Effector CD8-positive, alpha-beta T cell (primary cell): ENCODE data around the gene LMTK2.
"Not testable (repeated sequence)": the region's sequence is repeated elsewhere in the genome, so short reads cannot be mapped to it uniquely, and the experiment has no call there.

Experiments used
- DNase-seq: peaks from one replicate; lab custom pipeline; 2025; lab: John Stamatoyannopoulos, UW

LMTK2 gene

DNA sequence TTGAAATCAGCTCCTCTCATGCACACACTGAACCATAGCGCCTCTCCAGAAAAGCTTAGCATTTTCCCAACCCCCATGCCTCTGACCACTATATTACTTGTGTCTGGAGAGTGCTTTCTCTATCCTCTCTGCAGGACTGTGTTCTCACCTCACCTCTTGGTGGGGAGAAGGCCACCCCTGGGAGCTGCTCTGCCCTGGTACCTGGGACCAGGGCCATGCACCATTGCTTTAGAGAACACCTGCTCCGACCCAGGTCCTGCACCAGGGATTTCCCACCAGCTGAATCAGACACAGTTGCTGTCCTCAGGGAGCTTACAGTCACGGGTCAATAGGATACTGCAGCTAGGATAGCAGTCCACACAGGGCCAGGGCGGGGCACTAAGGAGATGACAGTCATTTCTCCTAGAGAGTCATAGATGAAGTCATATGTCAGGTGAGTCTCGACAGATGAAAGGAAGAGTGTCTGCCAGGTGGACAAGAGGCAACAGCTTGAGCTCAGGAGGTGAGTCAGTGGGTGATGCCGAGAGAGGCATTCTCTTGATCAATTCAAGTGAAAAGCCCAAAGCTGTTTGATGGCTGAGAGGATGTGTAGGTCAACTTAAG is 619 bp upstream of the LMTK2 start:
- no peak for DNase-seq

DNA sequence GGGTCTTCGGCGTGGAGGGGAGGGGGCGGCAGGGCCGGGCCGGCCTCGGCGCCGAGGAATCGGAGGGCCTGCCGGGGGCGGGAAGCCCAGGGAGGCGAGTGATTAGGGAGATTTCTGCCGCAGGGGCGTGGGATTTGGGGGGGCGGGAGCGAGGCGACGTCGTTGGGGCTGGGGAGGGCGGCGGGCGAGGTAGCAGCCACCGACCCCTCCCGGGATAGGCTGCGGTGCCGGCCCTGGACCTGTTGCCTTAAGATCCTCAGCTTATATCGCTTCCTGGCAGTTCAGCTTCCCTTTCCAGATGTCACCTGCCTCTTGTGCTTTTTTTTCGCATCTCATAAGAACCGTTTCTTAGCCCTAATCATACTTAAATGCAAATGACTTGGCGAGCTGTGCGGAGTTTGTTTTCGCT is 655 bp downstream of the LMTK2 start:
- peak; percentile 37 for DNase-seq

DNA sequence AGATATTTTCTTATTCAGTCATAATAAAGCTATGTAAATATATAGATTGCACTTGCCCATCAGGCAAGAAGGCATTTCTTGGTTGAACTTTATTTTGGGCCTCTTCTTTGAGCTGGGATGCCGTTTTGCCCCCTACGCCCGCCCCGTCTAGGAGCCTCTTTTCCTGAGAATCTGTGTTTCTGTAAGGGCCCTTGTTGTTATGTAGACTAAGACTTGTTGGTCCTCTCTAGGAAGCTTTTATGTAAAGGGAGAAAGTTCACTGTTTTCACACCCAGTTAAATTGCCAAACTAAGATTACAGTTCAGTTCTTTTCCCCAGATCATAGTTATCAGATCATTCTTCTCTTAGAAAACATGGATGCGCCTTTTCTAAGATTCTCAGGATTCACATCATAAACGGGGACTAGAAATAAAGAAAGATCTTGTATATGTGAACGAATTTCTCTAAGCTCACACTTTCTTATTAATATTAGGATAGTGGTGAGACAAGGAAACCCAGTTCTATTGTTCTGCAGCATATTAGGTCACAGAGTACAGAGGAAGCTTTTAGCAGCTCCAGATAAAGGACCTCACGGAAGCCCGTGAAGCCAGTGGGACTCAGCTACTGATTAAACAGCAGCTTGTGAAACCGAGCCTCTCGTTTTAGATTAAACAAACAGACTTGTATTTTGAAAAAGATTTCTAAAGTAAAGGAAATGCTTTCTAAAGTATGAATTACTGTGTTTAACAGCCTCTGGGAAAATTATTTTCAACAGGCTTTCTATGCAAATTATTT is 3.8 kb downstream of the LMTK2 start:
- no peak for DNase-seq

DNA sequence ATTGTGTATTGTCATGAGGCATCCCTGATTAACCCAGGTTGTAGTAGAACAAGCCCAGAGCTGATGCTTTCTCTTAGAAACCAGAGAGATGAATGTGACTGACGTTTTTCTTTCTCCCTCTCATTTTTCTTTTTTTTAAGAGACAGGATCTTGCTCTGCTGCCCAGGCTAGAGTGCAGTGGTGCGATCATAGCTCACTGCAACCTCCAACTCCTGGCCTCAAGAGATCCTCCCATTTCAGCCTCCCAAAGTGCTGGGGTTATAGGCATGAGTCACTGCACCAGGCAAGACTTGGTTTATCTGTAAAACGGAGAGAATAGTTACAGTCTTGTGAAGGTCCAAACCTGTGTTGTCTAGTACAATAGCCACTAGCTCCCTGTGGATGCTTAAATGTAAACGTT is 5.4 kb downstream of the LMTK2 start:
- DNase-seq, result no peak

DNA sequence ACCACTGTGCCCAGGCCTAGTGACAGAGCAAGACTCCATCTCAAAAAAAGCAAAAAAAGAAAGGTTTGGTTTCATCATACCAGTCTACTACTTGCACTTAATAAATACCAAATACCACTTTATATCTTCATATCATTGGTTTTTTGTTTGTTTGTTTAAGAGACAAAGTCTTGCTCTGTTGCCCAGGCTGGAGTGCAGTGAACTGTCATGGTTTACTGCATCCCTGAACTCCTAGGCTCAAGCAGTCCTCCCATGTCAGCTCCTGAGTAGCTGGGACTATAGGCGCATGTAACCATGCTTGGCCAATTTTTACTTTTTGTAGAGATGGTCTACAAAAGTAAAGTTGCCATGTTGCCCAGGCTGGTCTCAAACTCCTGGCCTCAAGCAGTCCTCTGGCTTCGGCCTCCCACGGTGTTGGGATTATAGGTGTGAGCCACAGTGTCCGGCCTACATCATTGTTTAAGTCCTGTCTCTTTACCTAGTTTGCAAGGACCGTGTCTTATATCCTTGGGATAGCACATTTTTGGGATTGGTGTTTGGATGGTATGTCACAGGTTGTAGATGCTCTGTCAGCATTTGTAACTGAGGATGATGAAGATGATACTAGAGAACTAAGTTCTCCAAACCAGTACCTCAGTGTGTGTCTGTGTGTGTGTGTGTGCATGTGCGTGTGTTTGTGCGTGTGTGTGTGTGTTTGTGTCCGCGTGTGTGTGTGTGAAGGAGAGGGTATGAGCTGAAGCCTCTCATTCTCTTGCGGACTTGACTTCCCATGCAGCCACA is 9.3 kb downstream of the LMTK2 start:
- DNase-seq, result no peak

DNA sequence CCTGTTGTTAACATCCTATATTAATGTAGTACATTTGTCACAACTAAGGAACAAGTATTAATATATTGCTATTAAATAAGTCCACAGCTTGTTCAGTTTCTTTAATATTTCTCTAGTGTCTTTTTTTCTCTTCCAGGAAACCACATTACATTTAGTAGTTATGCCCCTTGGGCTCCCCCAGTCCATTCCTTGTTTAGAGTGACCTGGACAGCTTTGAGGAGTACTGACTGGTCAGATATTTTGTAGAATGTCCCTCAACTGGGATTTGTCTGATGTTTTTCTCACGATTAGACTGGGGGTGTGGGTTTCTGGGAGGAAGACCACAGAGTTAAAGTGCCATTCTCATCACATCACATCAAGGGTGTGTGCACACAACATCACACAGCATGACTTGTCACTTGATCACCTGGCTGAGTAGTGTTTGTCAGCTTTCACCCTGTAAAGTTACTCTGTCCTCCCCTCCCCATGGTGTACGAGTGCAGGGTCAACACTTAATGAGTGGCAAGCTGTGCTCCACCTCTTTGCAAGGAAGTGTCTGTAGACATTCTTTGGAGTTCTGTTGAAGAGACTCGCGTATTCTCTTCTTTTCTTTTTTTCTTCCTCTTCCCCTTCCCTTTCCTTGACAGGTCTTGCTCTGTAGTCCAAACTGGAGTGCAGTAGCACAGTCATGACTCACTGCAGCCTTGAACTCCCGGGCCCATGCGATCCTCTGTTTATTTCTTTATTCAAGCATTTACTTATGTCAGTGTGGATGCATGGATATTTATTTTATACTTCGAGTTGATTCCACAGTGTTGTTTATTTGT is 10.2 kb downstream of the LMTK2 start:
- no peak for DNase-seq

DNA sequence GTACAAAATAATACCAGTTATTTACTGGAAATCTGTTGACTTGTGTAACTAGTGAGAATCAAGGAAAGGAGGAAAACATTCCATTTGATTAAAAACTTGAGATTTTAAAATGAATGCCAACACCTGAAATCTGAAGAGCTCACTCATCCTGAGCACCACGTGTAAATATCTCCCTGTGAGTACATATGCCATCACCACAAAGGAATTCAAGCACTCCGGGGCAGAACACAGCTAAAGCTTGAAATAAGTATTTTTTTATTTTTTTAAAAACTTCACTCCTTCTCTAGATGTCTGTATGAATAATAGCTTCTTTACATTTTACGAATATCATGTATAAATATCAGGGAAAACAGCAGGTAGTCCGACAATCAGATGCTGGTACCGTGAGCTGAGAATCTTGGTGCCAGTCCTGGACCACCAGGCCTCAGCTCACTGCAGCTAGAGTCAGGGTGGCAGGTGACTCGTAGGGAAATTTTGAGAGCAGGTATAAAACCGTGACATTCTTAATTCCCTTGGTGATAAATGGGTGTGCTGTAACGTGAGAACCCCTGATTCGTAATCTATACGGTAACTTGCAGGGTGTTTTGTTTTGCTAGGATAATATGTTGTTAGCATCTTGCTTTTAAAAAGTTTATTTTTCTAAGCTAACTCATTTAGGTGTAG is 12.7 kb downstream of the LMTK2 start:
- no peak for DNase-seq

DNA sequence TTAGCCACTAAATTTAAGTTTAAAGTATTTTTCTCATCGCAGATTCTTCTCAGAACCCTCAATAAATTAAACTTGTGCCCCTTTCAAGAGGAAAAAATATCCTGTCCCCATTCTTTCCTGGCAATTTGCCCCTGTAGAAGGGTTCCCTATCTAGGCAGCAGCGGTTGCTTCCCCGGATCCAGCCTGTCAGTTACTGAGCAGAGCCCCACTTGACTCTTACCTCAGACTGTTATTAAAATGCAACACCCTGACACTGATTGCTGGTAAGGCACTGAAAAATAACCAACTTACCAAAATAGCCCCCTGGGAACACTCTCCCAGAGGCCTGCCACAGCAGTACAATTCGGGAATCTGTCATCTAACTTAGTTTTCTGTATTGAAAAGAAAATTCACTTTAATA is 13.9 kb downstream of the LMTK2 start:
- DNase-seq, result no peak

DNA sequence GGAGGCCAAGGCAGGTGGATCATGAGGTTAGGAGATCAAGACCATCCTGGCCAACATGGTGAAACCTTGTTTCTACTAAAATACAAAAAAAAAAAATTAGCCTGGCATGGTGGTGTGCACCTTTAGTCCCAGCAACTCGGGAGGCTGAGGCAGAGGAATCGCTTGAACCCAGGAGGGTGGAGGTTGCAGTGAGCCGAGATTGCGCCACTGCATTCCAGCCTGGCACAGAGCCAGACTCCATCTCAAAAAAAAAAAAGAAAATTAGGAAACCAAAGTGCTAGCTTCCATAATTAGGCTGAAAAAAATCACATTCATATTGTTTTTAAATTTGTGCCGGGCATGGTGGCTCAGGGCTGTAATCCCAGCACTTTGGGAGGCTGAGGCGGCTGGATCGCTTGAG is 14.7 kb downstream of the LMTK2 start:
- not testable (repeated sequence) for DNase-seq

DNA sequence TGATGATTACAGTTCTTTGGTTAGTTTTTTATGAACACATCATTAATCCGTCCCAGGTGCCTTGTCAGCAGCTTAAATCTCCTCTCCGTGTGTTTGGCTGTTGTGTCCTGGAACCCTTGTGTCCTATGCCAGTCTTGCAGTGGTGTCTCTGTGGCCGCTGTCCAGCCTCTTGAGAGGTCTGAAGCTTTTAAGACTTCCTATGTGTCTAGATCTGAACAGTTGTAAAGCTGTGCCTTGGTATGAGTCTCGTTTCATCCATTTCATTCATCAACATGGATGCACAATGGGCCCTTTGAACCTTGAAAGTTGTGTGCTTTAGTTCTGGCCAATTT is 16.7 kb downstream of the LMTK2 start:
- no peak for DNase-seq

DNA sequence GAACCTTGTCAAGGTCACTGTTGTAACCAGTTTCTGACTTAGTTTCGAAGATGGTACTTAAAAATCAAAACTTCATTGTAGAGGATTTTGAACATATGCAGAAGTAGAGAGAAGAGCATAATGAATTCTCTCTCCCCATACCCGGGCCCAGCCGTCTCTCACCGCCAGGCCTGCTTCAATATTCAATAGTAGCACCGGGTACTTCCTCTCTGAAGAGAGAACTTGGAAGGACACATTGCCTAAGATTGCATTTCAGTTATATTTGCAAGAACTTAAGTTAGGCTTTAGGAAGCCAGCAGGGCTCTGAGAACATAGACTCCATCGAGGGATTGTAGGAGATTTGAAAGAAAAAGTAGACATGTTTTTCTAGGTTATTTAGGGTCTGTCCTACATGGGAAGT is 19.1 kb downstream of the LMTK2 start:
- DNase-seq, result no peak

DNA sequence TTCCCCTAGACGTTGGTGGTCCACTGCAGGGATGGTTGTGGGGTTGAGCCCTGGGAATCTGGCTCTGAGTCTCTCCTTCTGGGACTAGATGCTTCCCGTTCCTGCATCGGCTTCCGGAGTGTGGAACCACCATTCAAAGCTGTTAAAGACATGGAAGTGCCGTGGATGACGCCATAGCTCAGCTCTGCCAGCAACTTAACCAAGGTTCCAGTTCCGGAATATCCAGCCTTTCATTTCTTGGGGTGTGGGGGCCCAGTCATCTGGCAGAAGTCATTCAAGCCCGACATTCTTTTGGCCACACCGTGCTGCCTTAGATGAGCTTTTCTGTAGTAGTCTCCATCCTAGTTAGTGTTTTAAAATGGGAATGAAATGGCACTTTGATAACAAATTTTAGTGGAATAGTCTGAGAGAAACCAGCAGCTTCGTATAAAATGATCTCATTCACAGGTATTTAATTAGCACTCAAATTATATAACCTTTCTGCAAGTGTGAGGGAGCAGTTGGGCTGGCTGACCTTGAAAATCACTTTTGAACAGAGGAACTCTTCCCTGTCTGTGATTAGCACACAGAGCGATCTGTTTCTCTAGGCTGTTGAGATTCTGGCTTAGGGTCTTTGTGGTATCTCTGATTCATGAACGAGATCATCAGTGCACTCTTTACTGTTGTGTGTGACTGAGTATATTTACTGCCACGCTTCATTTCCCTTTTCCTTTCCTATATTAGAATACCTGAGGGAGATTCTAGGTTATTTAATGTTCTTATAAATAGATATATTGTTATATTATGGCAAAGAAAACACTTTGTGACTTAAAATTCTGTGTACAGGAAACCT is 19.9 kb downstream of the LMTK2 start:
- no peak for DNase-seq

DNA sequence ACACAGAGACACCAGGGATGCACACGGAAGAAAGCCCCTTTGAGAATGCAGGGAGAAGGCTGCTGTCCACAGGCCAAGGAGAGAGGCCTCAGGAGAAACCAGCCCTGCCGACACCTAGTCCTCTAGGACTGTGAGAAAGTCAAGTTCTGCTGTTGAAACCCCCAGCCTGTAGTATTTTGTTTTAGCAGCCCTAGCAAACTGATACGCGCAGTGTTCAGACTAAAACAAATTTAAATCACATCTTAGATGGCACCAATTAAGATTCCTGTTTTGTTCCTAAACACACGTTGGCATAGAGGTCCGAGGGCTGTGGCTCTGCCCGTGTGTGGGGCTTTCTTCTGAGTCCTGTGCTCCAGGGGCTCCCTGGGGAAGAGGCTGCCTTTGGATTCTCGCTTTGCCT is 21.7 kb downstream of the LMTK2 start:
- no peak for DNase-seq

DNA sequence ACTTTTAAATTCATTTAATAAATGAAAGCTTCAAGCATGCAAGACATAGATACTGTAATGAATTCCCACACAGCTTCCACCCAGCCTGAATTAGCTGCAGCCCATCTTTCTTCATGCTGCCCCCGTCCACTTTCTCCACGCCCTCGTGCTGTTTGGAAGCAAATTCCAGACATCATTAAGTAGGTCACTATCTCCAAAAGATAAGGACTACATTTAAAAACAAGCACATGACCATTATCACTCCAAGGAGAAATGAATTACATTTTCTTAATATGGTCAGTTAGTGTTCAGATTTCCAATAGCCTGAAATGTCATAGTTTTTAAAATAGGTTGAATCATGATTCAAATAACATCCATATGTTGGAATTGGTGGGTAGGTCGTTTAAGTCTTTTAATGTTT is 24.3 kb downstream of the LMTK2 start:
- no peak for DNase-seq

DNA sequence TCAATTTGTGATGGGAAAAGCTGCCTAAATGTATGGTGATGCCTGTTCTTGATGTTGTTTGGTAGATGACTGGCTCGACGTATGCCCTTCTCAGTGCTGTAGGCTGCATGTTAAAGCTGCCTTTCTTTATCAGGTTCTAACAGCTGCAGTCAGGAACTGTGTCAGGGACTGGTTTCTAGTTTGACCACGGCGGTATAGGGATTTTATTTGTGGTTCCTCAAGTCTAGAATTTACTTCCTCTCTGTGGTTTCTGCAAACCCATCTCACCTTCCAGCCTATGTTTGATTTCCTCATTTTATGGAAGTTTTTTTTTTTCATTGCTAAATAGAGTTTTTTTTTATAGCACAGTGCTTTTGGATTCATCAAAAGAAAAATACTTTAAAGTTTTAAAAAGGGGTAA is 26.5 kb downstream of the LMTK2 start:
- no peak for DNase-seq

DNA sequence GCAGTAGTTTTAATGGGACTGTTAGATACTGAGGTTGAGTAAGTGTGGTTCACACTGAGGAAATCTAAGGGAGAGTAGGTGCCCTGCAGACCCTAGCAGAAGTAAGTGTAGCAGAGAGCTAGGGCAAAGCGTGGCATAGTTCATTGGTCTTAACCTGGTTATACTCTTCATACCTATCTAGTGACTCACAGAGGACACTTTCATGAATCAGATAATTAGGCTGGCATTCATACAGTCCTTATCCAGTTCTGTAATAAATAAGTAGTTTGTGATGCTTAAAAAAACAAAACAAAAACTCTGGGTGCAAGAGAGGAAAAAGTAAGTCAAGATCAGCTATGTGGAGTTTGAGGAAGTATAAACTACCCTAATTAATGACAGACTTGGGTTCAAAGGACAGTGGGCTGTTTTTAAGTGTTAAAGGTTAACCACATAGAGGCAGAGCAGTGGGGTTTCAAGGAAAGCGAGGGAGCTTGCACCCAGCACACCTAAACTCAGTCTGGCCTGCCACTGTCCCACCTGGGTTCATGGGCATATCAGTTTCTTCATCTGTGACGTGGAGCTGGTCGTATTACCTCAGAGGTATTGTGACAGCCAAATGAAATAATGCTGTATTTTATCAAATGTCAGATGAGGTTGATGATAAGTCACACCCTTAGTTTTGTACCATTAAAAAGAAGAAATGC is 27.1 kb downstream of the LMTK2 start:
- DNase-seq, result no peak

DNA sequence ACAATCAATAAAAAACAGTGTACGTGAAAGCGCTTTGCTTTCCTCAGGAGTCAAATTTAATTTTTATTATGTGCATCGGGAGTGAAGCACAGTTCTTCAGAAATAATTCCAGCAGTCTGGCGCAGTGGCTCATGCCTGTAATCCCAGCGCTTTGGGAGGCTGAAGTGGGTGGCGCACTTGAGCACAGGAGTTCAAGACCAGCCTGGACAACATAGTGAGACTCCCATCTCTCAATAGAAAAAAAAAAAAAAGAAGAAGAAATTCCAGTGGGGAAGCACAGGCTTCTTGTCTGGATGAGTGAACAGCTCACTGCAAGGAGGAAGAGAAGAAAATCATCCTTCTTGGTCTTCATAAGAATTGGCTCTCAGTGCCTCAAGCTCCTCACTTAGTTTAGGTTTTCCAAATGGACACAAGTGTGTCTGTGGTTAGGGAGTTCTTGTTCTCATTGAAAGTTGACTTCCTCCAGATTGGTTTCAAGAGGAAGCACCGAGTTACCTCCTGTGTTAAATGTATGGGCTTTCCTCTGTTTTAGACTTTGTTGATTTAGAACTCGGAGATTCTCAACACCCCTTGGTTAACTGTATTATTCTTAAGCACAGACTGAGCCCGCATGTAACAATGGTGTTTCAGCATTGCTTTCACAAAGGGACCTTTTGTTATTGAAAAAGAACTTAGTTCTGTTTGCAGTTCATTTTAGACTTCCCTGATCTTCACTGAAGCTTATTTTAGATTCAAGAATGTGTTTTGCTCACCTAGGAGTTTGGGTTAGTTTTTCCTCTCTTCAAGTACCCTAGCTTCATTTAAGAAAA is 28.0 kb downstream of the LMTK2 start:
- no peak for DNase-seq

DNA sequence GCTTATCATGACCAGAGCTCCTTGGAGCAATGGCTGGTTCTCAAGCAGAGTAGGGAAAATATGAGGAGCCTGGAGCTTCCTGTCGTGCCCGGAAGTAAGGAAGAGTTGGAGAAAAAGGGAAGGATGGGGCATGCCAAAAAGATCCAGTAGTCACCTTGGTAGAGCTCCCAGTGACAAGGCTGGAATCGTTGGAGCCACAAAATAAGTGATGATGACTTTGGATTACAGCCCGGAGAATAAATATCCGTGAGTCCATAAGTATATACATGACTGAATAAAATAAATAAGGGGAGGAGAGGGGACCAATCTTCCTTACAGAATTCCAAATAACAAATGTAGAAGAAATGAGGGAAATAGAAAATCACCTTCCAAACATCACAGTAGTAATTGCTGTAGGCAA is 29.3 kb downstream of the LMTK2 start:
- no peak for DNase-seq

DNA sequence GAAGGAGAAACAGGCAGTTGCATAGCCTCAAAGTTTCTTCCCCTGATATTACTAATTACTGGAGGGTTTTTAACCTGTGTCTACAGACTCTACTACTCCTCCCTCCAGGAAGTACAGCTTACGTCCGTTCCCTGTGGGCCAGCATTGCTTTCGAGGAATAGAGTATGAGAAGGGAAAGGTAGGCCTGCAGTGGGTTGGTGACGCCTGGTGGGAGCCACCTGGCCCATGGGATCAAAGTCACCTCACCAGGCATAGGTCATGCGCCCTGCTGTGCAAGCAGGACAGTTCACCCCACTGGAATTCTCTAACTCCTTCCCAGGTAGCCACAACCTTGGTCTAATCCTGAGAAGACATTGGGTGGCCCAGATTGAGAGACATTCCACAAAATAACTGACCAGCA is 29.8 kb downstream of the LMTK2 start:
- no peak for DNase-seq
